Hypothalamus (tissue), 51 donors: ENCODE data around the gene HOGA1.

Experiments
- DNase-seq, 51 donors: peaks; one replicate each; lab custom pipeline; 2025; lab: John Stamatoyannopoulos, UW

HOGA1 gene

DNA sequence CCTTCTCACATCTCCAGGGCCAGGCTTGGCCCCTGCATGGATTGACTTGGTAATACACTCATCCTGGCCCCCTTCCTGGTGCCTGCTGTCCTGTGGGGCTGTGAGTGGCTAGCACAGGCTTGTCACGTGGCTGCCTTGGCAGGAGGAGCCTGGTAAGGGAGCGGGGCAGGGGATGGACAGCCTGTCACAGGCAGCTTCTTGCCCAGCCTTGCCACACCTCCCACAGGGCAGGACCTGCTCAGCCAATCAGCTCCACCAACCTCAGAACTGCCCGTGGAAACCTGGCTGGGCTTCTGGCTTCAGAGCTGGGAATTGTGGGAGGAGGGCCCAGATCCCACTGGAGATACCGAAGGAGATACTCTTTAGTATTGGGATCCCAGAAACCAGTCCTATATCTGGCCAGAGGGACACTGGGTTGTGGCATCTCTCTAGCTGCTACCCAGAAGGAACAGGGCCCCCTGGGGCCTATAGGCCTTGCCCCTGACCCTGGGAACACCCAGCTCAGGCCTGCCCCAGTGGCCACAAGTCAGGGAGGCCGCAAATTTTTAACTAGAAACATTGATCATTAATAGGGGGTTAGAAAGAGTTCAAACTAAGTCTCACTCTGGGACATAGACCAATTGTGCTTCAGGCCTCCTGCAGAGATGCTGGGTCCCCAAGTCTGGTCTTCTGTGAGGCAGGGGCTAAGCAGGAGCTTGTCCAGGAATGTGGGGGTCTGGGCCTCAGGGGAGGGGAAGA is at the start of gene HOGA1:
TSS of gene HOGA1 (plus strand) at position 330 of the 738 bp plus-strand sequence. CDS start at position 645, 315 bp downstream.
- peak in 48 of 51 donors; percentile 18 to 98 (median 86) for DNase-seq

DNA sequence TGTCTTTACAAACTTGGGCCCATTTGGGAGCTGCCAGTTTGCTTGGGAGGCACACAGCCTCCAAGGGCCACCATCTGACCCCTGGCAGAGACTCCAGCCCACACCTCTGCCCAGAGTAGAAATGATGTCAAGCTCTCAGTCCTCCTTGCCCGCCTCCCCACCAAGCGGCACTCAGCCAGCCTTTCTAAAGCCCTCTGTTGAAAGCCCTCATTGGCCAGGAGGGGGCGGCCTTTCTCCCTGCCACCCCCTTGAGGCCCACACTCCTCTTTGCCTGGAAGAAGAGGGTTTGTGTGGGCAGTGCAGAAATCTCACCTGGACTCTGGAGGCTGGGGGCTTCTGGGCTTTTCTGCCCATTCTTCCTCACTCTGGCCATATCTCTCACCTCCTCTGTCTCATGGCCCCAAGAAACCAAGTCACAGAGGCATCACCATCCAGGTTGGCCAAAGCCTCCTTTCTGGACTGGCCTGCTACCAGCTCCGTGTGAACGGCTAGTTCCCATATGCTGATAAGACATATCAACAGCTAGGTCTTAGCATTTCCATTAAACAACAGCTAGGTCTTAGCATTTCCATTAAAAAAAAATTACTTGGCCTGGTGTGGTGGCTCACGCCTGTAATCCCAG is 49.3 kb upstream of the HOGA1 start:
- peak in 35 of 51 donors; percentile 17 to 74 (median 52) for DNase-seq

DNA sequence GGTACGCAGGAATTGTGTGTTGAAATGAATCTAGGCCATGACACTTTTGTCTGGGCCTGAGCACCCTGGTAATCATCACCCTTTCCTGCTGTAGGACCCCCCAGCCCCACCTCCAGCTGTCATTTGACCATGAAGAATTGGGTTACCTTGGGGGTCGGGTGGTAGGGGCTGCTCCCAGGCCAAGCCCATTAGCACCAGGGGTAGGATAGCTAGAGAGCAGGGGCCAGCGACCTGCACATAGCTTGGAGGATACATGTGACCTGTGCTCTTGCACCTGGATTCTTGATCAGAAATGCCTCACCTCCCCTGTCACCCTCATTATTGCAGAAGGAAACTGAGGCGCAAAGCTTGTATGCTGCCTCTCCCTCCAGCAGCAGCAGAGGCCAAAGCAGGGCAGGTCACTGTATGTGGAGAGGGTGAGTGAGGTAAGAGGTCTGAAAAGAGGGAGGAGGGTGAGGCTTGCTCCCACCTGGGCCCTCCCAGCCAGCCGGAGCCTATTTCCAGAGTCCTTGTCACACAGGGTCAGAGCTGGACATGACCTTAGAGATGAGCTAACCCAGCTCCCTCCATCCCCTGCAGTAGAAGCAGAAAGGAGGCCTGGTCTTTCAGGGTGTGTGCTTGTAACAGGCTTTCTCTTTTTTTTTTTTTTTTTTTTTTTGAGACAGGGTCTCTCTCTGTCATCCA is 46.9 kb upstream of the HOGA1 start:
- no peak for DNase-seq

DNA sequence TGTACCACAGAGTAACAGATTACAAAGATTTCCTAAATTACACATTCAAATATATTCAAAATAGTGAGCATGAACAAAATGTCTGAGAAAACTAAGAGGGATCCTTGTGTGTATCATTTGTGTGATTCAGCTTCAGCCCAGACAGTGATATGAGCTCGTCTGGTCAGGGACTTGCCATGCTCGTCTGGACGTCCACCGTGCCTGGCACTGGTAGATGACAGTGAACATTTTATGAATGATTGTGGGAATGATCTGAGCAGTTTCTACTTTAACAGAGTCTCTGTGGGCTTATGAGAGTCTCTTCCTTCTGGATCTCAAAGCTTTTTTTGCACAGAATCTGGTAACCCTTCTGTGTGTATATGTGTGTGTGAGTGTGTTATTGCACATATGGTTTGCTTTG is 45.8 kb upstream of the HOGA1 start:
- no peak for DNase-seq

DNA sequence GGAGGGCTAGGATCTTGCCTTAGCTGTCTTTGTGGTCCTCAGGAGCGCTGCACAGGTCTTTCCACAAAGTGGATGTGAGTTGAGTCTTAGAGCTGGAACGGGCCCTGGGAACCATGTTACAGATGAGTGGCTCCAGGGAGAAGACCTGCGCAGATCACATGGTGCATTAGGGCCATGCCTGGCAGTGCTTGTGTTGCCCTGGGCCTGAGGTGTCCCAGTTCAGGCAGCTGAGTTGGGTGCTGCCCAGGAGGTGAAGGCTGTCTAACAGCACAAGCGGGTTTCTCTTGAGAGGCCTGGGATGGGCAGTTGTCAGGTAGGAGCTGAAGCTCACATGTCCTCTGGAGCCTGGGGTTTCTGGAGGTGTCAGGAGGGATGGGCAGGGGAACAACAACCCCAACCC is 45.4 kb upstream of the HOGA1 start:
- no peak for DNase-seq

DNA sequence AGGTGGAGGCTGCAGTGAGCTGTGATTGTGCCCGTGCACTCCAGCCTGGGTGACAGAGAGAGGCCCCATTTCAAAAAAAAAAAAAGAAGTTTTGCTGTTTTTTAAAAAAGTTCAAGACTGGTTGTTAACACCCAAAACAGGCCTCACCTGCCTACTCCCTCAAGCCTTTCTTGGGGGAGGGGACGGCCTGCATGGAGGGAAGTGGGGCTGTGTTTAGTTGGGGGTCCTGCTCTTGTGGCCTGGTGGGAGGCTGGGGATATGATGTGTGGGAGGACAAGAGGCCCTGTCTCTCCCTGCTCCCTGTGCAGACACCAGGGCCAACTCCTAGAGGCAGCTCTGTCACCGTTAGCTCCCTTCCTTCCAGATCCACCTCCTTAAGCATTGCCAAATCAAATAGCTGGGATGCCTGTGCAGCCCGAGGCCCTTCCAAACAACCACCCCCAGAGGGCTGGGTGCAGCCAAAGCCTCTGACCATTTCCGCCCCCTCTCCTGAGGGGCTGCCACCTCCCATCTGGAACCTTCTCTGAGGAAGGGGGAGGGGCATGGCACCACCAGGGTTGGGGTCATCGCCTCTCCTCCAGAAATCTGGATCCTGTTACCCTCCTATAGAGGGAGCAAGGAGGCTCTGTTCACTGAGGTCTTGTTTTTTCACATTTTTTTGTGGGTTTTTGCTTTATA is 44.5 kb upstream of the HOGA1 start:
- DNase-seq: no peak

DNA sequence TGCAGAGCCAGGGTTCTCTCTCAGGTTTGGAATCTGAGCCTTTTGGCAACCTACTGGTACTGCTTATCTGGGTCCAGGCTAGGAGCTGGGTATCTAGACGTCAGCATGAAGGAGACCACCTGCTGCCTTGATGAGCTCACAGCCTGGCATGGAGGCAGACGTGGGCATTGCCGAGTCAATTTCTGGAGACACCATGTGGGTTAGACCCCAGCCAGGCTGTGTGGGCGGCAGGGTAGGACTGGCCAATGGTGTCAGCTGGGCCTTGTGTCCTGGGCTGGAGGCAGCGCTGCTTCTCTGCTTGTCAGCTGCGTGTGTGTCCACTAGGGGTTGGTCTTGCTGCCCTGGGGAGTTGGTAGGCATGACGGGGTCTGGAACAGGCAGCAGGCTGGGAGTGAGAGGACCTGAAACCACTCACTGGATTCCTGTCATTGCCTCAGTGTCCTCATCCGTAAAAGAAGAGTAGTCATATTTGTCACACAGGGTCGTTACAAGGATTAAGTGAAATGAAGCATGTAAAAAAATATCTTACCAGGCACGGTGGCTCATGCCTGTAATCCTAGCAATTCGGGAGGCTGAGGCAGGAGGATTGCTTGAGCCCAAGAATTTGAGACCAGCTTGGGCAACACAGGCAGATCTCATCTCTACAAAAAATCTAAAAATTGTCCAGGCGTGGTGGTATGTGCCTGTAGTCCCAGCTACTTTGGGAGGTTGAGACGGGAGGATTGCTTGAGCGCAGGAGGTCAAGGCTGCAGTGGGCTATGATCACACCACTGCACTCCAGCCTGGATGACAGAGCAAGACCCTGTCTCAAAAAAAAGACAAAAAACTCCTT is 43.3 kb upstream of the HOGA1 start:
- DNase-seq: no peak

DNA sequence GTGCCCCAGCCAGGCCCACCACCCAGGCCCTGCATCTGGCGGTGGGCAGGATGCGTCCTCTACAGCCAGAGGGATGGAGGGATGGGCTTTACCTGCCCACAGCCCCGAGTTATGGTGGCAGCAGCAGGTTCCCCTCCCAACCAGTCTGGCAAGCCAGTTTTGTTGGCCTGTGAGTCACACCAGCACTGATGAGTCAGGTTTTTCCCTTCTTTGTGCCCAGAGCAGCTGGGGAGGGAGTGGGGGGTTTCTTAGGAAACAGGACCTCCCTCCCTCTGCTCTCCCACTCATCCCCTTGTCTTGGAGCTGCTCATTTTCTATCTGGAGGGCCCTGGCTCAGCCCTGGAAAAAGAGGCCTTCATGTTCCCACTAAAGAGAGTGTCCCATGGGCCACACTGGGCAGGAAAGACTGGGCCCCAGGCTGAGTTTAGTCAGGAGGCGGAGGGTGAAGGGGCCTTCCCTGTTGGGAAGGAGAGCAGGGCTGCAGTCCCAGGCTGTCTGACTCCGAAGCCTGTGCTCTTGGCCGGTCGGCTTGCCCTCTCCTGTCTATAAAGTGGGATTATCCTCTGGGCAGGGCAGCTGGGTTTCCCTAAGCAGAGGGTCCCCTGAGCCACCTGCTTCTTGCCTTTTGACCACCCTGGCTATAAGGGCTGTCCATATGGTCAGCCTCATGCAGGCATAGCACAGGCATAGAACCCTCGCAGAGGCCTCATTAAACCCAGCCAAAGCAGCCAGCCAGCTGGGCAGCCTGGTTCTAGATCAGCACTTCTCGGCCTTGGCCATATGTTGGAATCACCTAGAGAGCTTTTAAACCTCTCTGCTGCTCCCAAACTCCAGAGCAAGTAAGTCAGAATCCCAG is 41.8 kb upstream of the HOGA1 start:
- DNase-seq: peak in 28 of 51 donors; percentile 16 to 83 (median 48)

DNA sequence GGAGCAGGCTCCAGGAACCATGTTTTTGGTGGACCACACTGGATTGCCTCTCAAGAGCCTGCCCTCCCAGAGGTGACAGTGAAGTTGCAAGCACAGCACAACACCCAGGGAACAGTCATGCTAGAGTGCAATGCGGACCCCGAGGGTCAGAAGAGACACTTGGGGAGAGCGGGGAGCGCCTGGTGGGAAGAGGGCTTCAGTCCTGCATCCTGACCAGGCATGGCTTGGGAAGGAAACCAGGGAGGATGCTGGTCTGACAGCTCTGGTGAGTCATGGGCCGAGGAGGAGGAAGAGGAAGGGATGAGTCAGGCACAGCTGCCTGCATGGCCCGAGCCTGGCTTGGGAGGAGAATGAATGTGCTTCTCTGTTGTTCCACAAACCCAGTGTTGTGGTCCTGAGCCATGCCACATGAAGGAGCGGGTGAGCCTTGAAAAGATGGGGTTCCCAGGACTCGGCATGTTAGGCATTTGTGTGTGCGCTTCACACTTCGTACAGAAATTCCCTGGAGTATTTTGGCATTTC is 41.1 kb upstream of the HOGA1 start:
- DNase-seq: peak in 46 of 51 donors; percentile 14 to 93 (median 71)

DNA sequence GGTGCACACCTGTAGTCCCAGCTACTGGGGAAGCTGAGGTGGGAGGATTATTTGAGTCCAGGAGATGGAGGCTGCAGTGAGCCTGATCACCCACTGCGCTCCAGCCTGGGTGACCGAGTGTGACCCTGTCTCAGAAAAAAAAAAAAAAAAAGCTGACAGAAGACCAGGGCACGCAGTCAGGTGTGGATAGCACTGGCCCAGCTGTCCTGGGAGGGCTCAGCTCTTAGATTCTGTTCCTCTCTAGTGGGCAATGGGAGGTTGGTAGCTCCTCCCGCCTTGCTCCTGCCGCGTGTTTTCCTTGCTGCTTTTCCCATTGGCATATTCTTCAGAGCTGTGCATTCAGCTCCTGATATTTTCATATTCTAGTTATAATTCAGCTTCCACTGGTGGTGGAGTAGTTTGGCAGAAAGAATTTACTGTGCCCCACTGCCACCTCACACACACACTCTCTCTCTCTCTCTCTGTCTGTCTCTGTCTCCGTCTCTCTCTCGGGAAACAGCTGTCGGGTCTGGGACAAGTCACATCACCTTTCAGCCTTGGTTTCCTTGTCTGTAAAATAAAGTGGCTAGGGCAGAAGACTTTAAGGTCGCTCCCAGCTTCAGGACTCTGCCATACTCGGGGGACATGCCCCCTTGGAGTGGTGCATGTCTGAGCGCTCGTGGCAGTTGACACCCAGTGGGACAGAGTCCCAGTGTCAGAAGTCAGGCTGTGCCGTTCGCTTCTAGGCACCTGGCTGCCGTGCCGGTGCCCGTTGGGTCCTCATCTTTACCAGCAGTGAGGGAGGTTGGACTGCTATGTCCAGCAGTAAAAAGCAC is 37.5 kb upstream of the HOGA1 start:
- DNase-seq: peak in 1 of 51 donors; percentile 11

DNA sequence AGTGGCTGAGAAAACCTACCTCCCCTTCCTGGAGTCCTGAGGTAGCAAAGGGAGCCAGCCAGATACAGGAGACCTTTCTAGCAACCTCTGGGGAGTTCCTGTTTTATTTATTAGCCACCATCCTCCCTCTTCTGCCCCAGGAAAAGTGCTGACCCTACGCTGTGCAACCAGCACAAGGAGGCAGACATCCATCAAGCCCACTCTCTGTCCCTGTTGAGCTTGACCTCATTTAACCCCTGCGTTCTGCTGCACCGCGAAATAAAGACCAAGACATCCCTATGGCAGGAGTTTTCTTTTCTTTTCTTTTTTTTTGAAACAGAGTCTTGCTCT is 37.0 kb upstream of the HOGA1 start:
- DNase-seq: no peak

DNA sequence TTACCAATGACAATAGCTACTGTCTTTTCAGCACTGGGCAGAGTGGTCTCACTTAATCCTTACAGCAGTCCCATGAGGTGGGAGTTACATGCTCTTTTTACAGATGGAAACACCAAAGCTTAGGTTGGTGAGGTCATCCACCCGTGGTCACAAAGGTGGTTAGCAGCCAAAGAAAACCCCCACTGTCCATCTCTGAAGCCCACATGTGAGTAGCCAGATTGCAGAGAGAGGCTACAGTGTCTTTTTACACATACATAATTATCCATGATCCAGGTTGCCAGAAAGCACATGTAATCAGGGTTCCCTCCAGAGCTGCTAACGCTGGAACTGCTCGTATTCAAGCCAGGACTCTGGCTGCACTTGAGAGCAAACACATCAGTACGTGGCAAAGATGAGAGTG is 36.2 kb upstream of the HOGA1 start:
- DNase-seq: no peak

DNA sequence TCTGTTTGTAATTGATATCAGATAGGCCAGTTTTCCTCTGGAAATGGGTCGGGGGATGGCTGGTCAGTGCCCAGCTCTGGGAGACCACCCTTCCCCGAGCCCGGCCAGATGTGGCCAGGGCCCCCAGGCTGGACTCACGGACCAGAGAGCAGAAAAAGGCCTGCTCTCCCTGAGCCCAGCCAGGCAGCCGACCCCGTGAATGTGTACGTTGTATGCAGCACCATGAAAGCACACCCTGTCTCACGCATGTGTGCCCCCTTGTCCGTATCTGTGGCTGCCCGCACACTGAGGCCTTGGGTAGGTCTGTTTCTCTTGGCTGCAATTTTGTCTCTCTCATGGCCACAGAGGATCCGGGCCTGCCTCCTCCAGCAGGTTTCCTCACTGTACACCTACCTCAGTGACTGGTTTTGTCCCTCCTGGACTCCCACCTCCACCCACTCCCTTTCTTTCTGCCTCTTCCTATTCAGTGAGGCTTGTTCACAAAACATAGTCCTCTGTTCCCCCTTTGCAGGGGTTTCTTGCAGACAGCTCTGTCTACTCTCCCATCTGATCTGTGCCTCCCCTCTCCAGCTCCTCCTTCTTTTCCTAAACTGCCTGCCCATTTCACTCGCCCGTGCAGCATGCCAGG is 35.2 kb upstream of the HOGA1 start:
- no peak for DNase-seq

DNA sequence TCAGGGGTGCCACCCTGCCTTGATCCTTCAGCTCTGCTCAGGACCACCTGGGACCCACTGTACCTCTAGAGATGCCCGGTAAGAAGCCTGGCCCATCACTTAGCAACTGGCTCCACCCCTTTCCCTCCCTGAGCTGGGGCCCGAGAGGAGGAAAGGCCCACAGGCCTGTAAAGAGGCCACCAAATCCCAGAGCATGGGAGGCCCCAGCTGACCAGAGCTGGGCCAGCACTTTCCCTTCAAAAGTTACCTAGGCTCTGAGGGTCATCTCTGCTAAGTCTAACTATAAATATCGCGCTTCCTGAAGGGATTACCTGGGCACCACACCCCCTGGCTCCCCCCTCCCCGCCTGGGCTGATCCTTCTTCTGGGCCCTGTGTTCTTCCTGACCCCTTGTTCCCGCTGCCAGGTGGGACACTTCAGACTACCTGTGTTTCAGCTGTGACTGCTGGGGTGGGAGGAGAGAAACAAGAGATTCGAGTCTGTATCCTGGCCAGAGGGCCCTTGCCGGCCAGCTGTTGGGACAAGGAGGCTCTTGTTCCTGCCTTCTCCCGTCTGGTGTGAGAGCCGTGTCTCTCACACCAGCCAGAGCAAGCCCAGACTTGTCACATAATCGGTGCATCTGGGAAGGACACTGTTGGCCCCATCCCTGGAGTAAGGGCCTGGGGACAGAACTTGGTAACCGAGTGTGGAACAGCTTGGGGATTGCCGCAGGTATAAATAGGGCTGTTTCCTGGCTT is 34.4 kb upstream of the HOGA1 start:
- DNase-seq: peak in 36 of 51 donors; percentile 10 to 82 (median 55)

DNA sequence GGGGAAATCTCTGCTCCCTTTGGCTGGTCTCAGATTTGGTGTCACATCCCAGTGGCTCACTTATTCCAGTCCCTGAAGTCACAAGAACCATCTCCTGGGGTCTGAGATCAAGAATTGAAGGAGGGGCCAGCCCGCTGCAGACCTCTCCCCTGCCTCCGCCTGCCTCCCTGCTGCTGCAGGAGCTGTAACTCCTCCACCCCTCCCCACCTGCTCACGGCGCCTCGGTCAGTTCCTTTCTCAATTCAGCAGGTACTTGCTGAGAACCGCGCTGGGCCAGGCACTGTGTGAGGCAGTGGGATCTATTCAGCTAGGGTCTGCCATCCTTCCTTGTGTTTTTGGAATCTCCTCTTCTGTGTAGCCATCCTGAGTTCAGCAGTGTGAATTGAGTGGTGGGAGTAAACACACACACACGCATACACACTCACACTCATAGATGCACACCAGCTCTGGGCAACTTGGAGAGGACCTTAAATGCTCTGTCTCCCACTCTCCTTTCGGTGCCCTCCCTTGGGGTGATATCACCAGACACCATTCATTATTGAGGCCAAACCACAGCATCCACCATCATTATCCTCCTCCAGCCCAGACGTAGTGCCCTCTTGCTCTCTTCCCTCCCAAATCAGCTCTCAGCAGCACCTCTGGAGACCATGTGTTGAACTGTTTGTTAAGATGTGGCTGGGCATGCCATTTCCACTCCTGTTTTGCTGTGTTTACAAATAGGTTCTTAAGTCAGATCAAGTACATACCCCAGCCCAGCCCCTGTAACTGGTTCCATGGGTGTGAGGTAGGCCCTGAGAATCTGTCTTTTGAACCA is 33.6 kb upstream of the HOGA1 start:
- no peak for DNase-seq

DNA sequence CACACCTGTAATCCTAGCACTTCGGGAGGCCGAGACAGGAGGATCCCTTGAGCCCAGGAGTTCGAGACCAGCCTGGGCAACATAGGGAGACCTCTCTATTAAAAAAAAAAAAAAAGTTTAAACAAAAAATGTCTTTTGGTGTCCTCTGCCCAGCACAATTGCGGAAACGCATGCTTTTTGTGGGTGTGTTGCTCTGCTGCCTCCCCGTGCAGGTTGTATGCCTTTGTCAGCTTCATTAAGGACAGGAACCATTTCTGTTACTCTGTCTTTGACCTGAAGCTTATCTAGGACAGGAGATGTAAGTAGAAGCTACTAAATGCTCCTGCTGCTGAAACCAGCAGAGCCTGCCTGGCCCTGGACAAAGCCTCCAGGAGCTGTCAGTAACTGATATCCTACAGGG is 32.9 kb upstream of the HOGA1 start:
- DNase-seq: no peak
